HG02970 (cell line): ENCODE measurements around the gene SLC26A8.
"Not testable (repeated sequence)": the region's sequence is repeated elsewhere in the genome, so short reads cannot be mapped to it uniquely, and the experiment has no call there.

ENCODE experiments used
- ATAC-seq: cut with Tn5 transposase; IDR thresholded peaks from one replicate; pipeline ENCODE4 v1.9.1; 2021; ENCODE audit warnings: mild to moderate bottlenecking, moderate library complexity, moderate number of reproducible peaks; ENCODE audit not compliant: unreplicated experiment, low FRiP score

The SLC26A8 gene

GRCh38 chr6:35954333-35954732 lies 70.1 kb downstream of the SLC26A8 start:
- ATAC-seq, result no peak

- no peak for ATAC-seq
These were observed 75.7 kb downstream of the SLC26A8 start for GRCh38 chr6:35948725-35949124.

- ATAC-seq, result no peak
These were observed 78.8 kb downstream of the SLC26A8 start for GRCh38 chr6:35945650-35946025.

GRCh38 chr6:35943390-35943789 lies 81.1 kb downstream of the SLC26A8 start:
- no peak for ATAC-seq

- ATAC-seq, result no peak
These were observed 82.1 kb downstream of the SLC26A8 start for GRCh38 chr6:35942355-35942754.

- ATAC-seq, result not testable (repeated sequence)
These were observed 83.3 kb downstream of the SLC26A8 start for GRCh38 chr6:35941170-35941569.

GRCh38 chr6:35940014-35940413 lies 84.4 kb downstream of the SLC26A8 start:
- ATAC-seq, result not testable (repeated sequence)

- not testable (repeated sequence) for ATAC-seq
These were observed 85.2 kb downstream of the SLC26A8 start for GRCh38 chr6:35939259-35939658.

- ATAC-seq, result no peak
These were observed 87.6 kb downstream of the SLC26A8 start for GRCh38 chr6:35936681-35937359.

GRCh38 chr6:35935469-35935868 lies 89.0 kb downstream of the SLC26A8 start:
- no peak for ATAC-seq

GRCh38 chr6:35933844-35934243 lies 90.6 kb downstream of the SLC26A8 start:
- ATAC-seq, result no peak

GRCh38 chr6:35931873-35932272 lies 92.6 kb downstream of the SLC26A8 start:
- ATAC-seq, result not testable (repeated sequence)

GRCh38 chr6:35931120-35931561 lies 93.3 kb downstream of the SLC26A8 start:
- no peak for ATAC-seq

GRCh38 chr6:35929601-35930000 lies 94.8 kb downstream of the SLC26A8 start:
- ATAC-seq, result no peak

- ATAC-seq, result no peak
These were observed 97.8 kb downstream of the SLC26A8 start for GRCh38 chr6:35926509-35927215.

- no peak for ATAC-seq
These were observed 98.5 kb downstream of the SLC26A8 start for GRCh38 chr6:35925961-35926360.

- no peak for ATAC-seq
These were observed 100.3 kb downstream of the SLC26A8 start for GRCh38 chr6:35924146-35924545.

GRCh38 chr6:35922139-35922554 lies 102.3 kb downstream of the SLC26A8 start:
- ATAC-seq, result no peak

- ATAC-seq, result peak; percentile 85
These were observed 103.4 kb downstream of the SLC26A8 start, which contains the start of gene SRPK1 for GRCh38 chr6:35920793-35921732. Gene SRPK1, minus strand, starts transcription at chr6:35921098. Its CDS starts 42 bp downstream, at chr6:35921056.

GRCh38 chr6:35919827-35920751 lies 104.4 kb downstream of the SLC26A8 start:
- peak; percentile 27 for ATAC-seq
